Measurements from ENCODE around the gene C2orf68. TPM values are rescaled to one million over a fixed set of nuclear protein-coding genes. Genes with fewer than 3 reads are reported as not detected.

C2orf68 gene
- total and polyA plus RNA-seq, 2 of the 13 experiments (the other 11 are each of a cell fraction or from before 2014, with no cell fraction given) = 47.1 to 77.4 TPM

GRCh38 chr2:85642725-85643124 lies 30.9 kb upstream of the C2orf68 start:
- DNase-seq (ENCODE audit: low spot score) (no peak), ATAC-seq (no peak), FAIRE-seq (no peak)
- H3K27me3 ChIP-seq (ENCODE audit: control insufficient read depth in 1 of 2, insufficient read depth in 2 of 2, low read length in 2 of 2) = no peaks in the 10 kb centered on the region
- no peak overlapping the region for H3K9ac ChIP-seq (ENCODE audit: insufficient read depth, low read depth, low read length)
- no peak overlapping the region for H2AFZ ChIP-seq (ENCODE audit: low read length)
- no peak overlapping the region for H3K27ac ChIP-seq (ENCODE audit: extremely low read length, insufficient read depth, low read length)
- POLR2A ChIA-PET = no interaction called here
- in situ Hi-C loops (cut with HindIII; ENCODE audit: extremely low pct_ligation_motif_present, low pct_unique_long_range_greater_than_20kb) = no loop called here
- TF ChIP-seq ZNF276 (CRISPR knock-in tag; IDR thresholded peaks at IDR 0.05; ENCODE audit: low read depth) = no peak
- no peak for TF ChIP-seq NFIC (IDR thresholded peaks at IDR 0.05; ENCODE audit: low read length)
- TF ChIP-seq ZNF556 (CRISPR knock-in tag; IDR thresholded peaks at IDR 0.05; ENCODE audit: borderline replicate concordance) = no peak
- TF ChIP-seq PAF1 (CRISPR knock-in tag; IDR thresholded peaks at IDR 0.05) = no peak
- no peak for TF ChIP-seq ATF7-NPFF (CRISPR knock-in tag; IDR thresholded peaks at IDR 0.05; ENCODE audit: low read depth)
- TF ChIP-seq POLR2AphosphoS2 (IDR thresholded peaks at IDR 0.05; ENCODE audit: low read depth, low read length) = no peak
- TF ChIP-seq ZNF10 (CRISPR knock-in tag; IDR thresholded peaks at IDR 0.05; ENCODE audit: borderline replicate concordance, low read depth) = no peak
- TF ChIP-seq U2AF1 (optimal IDR thresholded peaks at IDR 0.05; ENCODE audit: low read depth, low read length) = no peak
- no peak for TF ChIP-seq ATF1 (CRISPR knock-in tag; IDR thresholded peaks at IDR 0.05)
- no peak for TF ChIP-seq KDM1A (CRISPR knock-in tag; IDR thresholded peaks at IDR 0.05)
- TF ChIP-seq ESRRA (CRISPR knock-in tag; IDR thresholded peaks at IDR 0.05; ENCODE audit: low read depth) = no peak
- TF ChIP-seq ZBTB25 (CRISPR knock-in tag; IDR thresholded peaks at IDR 0.05) = no peak
- TF ChIP-seq ZNF75D (CRISPR knock-in tag; IDR thresholded peaks at IDR 0.05; ENCODE audit: borderline replicate concordance) = no peak
- no peak for TF ChIP-seq RFX5 (IDR thresholded peaks at IDR 0.05; ENCODE audit: low read depth, low read length)
- TF ChIP-seq, protein P1, sequence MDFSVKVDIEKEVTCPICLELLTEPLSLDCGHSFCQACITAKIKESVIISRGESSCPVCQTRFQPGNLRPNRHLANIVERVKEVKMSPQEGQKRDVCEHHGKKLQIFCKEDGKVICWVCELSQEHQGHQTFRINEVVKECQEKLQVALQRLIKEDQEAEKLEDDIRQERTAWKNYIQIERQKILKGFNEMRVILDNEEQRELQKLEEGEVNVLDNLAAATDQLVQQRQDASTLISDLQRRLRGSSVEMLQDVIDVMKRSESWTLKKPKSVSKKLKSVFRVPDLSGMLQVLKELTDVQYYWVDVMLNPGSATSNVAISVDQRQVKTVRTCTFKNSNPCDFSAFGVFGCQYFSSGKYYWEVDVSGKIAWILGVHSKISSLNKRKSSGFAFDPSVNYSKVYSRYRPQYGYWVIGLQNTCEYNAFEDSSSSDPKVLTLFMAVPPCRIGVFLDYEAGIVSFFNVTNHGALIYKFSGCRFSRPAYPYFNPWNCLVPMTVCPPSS (IDR thresholded peaks at IDR 0.05) = no peak
- TF ChIP-seq, protein P2, sequence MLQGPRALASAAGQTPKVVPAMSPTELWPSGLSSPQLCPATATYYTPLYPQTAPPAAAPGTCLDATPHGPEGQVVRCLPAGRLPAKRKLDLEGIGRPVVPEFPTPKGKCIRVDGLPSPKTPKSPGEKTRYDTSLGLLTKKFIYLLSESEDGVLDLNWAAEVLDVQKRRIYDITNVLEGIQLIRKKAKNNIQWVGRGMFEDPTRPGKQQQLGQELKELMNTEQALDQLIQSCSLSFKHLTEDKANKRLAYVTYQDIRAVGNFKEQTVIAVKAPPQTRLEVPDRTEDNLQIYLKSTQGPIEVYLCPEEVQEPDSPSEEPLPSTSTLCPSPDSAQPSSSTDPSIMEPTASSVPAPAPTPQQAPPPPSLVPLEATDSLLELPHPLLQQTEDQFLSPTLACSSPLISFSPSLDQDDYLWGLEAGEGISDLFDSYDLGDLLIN (CRISPR knock-in tag; IDR thresholded peaks at IDR 0.05; ENCODE audit: borderline replicate concordance) = no peak
- no peak for TF ChIP-seq ZBTB3 (CRISPR knock-in tag; IDR thresholded peaks at IDR 0.05; ENCODE audit: borderline replicate concordance, low read depth)
- BruUV-seq (replicated peaks) = no TSS peak
- H3K4me1 ChIP-seq (ENCODE audit: insufficient read depth, low read length) = no peaks in the 10 kb centered on the region
- peaks cover 1% of the 10 kb centered on the region; the same call in 1 of the 2 replicates for H4K20me1 ChIP-seq (ENCODE audit: insufficient read depth, low read length)
- H3K4me2 ChIP-seq (ENCODE audit: low read depth, low read length) = no peak overlapping the region
- H3K79me2 ChIP-seq (ENCODE audit: insufficient read depth, low read length) = no peaks in the 10 kb centered on the region
- intact Hi-C loops (cut with micrococcal nuclease; ENCODE audit: unreplicated experiment) = no loop called here
- H3K9me3 ChIP-seq (ENCODE audit: low read length) = no peaks in the 10 kb centered on the region
- H3K36me3 ChIP-seq (replicated peaks in 1 of 2; ENCODE audit: control insufficient read depth in 1 of 2, insufficient read depth in 2 of 2, low read length in 2 of 2) = peaks cover 51 to 94% of the 10 kb centered on the region in 2 experiments
- 99% methylated on average over 3 of the region's 3 CpGs for WGBS (ENCODE audit: low lambda C conversion rate)
- H3K4me3 ChIP-seq (replicated peaks in 1 of 3; ENCODE audit: insufficient read depth in 1 of 3, low read depth in 2 of 3, low read length in 3 of 3) = no peak overlapping the region
- CTCF ChIA-PET (ENCODE audit: low intra/inter-chr PET ratio, low total read pairs) = no interaction called here
